ENCODE data around the gene PGGT1B.
"Not testable (repeated sequence)": the region's sequence is repeated elsewhere in the genome, so short reads cannot be mapped to it uniquely, and the experiment has no call there.

The PGGT1B gene

DNA sequence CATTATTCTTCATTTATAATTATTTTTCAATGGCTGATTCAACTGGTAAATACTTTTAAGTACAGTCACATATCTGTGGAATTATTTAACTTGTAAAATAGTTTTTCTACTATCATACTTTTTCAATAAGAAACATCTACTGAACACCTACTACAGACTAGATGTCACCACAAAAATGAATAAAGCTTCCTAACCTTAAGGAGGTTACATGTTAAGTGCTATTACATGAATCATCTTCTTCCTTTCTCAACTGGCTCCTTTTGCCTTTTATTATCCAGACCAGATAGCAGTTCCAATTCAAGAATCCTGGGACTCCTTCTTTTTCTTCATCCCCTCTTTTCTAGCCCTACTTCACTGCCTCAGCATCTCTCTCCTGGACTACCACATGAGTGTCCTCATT lies 4.7 kb downstream of the PGGT1B start:
- ChIA-PET CTCF (interaction anchor here (0.5 kb wide), 1 partner anchor 959 kb away, joined by 3 read pairs; no protein-coding TSS in a partner anchor), POLR2A (no interaction called here)
- no peak for DNase-seq (ENCODE audit: extremely low spot score)
- TF ChIP-seq ZNF384 (IDR thresholded peaks at IDR 0.05) (no peak), BHLHE40 (IDR thresholded peaks at IDR 0.05; ENCODE audit: borderline replicate concordance) (no peak), FOXK2 (IDR thresholded peaks at IDR 0.05) (no peak), FOXA1 (IDR thresholded peaks at IDR 0.05) (no peak)

DNA sequence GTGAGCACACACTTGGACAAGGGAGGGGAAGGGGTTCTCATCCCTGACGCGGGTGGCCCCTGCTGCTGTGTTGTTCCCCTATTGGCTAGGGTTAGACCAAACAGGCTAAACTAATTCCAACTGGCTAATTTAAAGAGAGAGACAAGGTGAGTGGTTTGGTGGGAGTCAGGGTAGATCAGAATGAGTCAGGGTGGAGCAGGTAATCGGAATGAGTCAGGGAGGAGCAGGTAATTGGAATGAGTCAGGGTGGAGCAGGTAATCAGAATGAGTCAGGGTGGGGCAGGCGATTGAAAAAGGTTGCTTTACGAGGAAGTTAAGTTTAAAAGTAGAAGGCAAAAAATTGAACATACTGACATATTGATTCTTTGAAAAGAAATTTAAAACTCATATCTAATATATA lies 13.3 kb downstream of the PGGT1B start:
- DNase-seq (ENCODE audit: extremely low spot score); POLR2A ChIA-PET; CTCF ChIA-PET: not testable (repeated sequence)

DNA sequence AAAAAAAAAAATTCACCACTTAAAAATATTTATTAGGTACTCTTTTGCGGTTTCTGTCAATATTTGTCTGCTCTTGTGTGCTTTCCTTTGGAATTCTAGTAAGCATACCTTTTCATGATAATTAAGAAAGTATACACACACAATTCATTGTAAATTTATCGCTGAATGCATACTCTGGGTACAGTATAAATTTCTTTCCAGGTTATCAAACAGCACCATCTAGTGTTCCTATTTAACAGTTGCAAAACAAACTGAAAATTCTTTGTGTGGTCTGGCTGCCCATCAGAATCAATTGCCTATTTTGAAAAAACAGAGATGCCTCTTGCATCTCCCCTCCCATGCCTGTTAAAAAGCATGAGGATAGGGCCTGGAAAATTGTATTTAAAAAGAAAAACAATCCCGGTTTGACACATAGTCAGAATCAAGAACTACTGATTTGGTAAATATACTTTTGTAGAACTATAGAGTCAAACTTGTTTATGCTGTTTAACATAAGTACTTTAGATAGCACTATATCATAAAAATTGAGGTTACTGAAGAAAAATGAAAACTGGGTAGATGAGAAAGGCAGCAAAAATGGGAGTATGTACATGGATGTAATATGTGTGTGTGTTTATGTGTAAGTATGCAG lies 16.2 kb downstream of the PGGT1B start:
- POLR2A ChIA-PET: no interaction called here
- TF ChIP-seq CTBP1 (IDR thresholded peaks at IDR 0.05; ENCODE audit: borderline replicate concordance): no peak
- TF ChIP-seq ZNF384 (IDR thresholded peaks at IDR 0.05): peak; percentile 81
- no peak for TF ChIP-seq LEF1 (IDR thresholded peaks at IDR 0.05; ENCODE audit: borderline replicate concordance)
- TF ChIP-seq, protein P1, sequence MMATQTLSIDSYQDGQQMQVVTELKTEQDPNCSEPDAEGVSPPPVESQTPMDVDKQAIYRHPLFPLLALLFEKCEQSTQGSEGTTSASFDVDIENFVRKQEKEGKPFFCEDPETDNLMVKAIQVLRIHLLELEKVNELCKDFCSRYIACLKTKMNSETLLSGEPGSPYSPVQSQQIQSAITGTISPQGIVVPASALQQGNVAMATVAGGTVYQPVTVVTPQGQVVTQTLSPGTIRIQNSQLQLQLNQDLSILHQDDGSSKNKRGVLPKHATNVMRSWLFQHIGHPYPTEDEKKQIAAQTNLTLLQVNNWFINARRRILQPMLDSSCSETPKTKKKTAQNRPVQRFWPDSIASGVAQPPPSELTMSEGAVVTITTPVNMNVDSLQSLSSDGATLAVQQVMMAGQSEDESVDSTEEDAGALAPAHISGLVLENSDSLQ (IDR thresholded peaks at IDR 0.05): peak; percentile 54
- no peak for TF ChIP-seq L3MBTL2 (conservative IDR thresholded peaks at IDR 0.05)
- no peak for TF ChIP-seq BHLHE40 (IDR thresholded peaks at IDR 0.05; ENCODE audit: borderline replicate concordance)
- CTCF ChIA-PET: interaction anchor here (0.6 to 1.4 kb wide), 4 partner anchors 38 to 782 kb away, joined by 3 to 8 read pairs (median 5); no protein-coding TSS in a partner anchor
- peak; percentile 38 for DNase-seq (ENCODE audit: extremely low spot score)

DNA sequence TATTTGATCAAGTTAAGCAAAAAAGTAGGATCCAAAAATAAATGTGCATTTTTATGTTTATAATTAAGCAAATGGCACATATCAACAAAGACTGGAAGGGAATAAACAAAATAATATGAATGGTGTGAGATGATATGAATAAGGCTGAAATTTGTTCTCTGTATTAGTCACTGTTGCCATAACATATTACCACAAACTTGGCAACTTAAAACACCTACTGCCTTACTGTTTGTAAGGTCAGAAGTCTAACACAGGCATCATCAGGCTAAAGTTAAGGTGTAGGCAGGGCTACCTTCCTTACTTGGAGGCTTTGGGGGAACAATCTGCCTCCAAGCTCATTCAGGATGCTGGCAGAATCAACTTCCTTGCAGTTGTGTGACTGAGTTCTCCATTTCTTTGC lies 19.3 kb downstream of the PGGT1B start:
- ChIA-PET CTCF (no interaction called here), POLR2A (no interaction called here)
- no peak for DNase-seq (ENCODE audit: extremely low spot score)

DNA sequence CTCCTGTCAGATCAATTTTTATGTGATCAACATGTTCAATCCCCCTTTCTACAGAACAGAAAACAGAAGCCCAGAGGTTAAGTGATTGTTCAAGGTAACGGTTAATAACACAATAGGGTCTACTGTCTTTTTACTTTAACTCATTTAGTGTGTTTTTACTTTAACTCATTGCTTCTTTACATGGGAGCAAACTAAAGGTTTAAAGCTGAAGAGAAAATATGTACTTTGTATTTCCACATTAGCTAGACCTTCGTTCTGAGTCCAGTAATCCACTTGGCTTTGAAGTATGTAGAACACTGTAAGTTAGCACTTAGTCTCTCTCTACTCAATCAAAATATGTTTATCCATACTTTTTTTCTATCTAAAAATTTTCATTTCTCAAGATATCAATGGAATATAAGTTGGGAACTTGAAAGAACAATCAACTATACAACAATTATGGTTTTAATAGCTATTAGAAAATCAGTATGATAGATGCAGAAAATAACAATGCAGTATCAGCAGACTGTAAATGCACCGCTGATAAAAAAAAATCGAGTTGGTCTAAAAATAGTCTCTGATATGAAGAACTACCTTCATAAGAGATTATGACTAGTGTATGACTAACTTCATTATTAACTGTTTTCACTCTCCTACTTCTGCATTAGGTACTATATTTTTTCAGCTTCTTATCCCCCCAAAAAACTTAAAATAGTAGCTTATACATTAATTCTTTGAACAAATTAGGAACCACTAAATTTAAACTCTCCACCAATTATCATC lies 20.6 kb downstream of the PGGT1B start:
- TF ChIP-seq SUZ12 (IDR thresholded peaks at IDR 0.05) (no peak), TARDBP (IDR thresholded peaks at IDR 0.05) (no peak), BHLHE40 (IDR thresholded peaks at IDR 0.05; ENCODE audit: borderline replicate concordance) (no peak), L3MBTL2 (conservative IDR thresholded peaks at IDR 0.05) (no peak), ZNF384 (IDR thresholded peaks at IDR 0.05) (no peak), CTBP1 (IDR thresholded peaks at IDR 0.05; ENCODE audit: borderline replicate concordance) (no peak), ELF4 (IDR thresholded peaks at IDR 0.05) (no peak), FOXM1 (IDR thresholded peaks at IDR 0.05; ENCODE audit: borderline replicate concordance) (no peak), HDGF (IDR thresholded peaks at IDR 0.05; ENCODE audit: borderline replicate concordance) (no peak), NFRKB (IDR thresholded peaks at IDR 0.05) (no peak), LEF1 (IDR thresholded peaks at IDR 0.05; ENCODE audit: borderline replicate concordance) (no peak), ARNT (IDR thresholded peaks at IDR 0.05) (no peak), SP1 (IDR thresholded peaks at IDR 0.05) (no peak)
- TF ChIP-seq, protein P1 (IDR thresholded peaks at IDR 0.05): no peak
- CTCF ChIA-PET: interaction anchor here (1.3 kb wide), 1 partner anchor 144 kb away, joined by 6 read pairs; no protein-coding TSS in a partner anchor
- DNase-seq (ENCODE audit: extremely low spot score): no peak
- POLR2A ChIA-PET: no interaction called here

More for the DNA sequence above, 19.3 kb downstream of the PGGT1B start:
- TF ChIP-seq CTBP1 (IDR thresholded peaks at IDR 0.05; ENCODE audit: borderline replicate concordance) (no peak), L3MBTL2 (conservative IDR thresholded peaks at IDR 0.05) (no peak), SUZ12 (IDR thresholded peaks at IDR 0.05) (no peak), HDGF (IDR thresholded peaks at IDR 0.05; ENCODE audit: borderline replicate concordance) (no peak)

DNA sequence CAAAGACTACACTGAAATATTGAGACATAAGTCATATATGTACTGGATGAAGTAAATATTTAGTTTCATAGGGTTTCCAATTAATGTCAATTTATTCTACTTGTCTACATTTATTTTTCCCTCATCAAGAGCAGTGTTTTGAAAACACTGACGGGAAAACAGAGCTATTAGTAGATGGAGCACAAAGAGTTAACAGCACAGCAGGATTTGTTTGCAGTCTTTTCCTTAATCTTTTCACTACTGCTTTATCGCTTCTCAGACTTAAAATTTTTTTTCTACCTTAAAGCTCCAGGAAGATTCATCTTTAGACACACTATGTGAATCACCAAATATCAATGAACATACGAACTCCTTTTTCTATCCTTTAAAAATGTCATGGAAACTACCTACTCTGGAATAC lies 25.6 kb downstream of the PGGT1B start:
- no peak for DNase-seq (ENCODE audit: extremely low spot score)
- POLR2A ChIA-PET: no interaction called here
- TF ChIP-seq LEF1 (IDR thresholded peaks at IDR 0.05; ENCODE audit: borderline replicate concordance): no peak
- no peak for TF ChIP-seq SUZ12 (IDR thresholded peaks at IDR 0.05)
- no peak for TF ChIP-seq ELF4 (IDR thresholded peaks at IDR 0.05)
- no peak for TF ChIP-seq TARDBP (IDR thresholded peaks at IDR 0.05)
- TF ChIP-seq L3MBTL2 (conservative IDR thresholded peaks at IDR 0.05): no peak
- TF ChIP-seq NFRKB (IDR thresholded peaks at IDR 0.05): no peak
- TF ChIP-seq BHLHE40 (IDR thresholded peaks at IDR 0.05; ENCODE audit: borderline replicate concordance): no peak
- TF ChIP-seq SP1 (IDR thresholded peaks at IDR 0.05): no peak
- TF ChIP-seq ZNF384 (IDR thresholded peaks at IDR 0.05): no peak
- TF ChIP-seq FOXA1 (IDR thresholded peaks at IDR 0.05): no peak
- no peak for TF ChIP-seq CTBP1 (IDR thresholded peaks at IDR 0.05; ENCODE audit: borderline replicate concordance)
- TF ChIP-seq HDGF (IDR thresholded peaks at IDR 0.05; ENCODE audit: borderline replicate concordance): no peak
- TF ChIP-seq FOXK2 (IDR thresholded peaks at IDR 0.05): no peak
- CTCF ChIA-PET: interaction anchor here (0.6 kb wide), 1 partner anchor 305 kb away, joined by 3 read pairs; no protein-coding TSS in a partner anchor

DNA sequence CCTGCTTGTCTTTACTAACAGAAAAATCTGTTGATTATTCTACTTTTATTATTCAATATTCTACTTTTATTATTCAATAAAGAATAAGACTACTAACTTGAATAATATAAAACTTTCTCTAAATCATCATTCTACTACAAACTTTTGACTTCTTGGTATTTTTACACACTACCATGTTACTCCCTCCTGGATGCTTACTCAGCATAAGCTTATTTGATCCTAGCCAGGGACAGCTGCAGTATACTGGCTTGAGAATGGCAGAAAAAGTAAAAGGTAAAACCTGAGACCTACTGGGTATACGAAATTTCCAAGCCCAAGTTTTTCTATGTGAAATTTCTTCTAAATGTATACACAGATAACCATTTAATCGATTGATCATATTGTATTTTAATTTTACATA lies 26.1 kb downstream of the PGGT1B start:
- DNase-seq (ENCODE audit: extremely low spot score): no peak
- ChIA-PET CTCF (no interaction called here), POLR2A (no interaction called here)
- TF ChIP-seq HDGF (IDR thresholded peaks at IDR 0.05; ENCODE audit: borderline replicate concordance): no peak
- TF ChIP-seq LEF1 (IDR thresholded peaks at IDR 0.05; ENCODE audit: borderline replicate concordance): no peak
- no peak for TF ChIP-seq L3MBTL2 (conservative IDR thresholded peaks at IDR 0.05)
- TF ChIP-seq ARNT (IDR thresholded peaks at IDR 0.05): no peak
- TF ChIP-seq ELF4 (IDR thresholded peaks at IDR 0.05): no peak
- TF ChIP-seq TARDBP (IDR thresholded peaks at IDR 0.05): no peak
- TF ChIP-seq SUZ12 (IDR thresholded peaks at IDR 0.05): no peak
- no peak for TF ChIP-seq BHLHE40 (IDR thresholded peaks at IDR 0.05; ENCODE audit: borderline replicate concordance)
- no peak for TF ChIP-seq CTBP1 (IDR thresholded peaks at IDR 0.05; ENCODE audit: borderline replicate concordance)
- TF ChIP-seq, protein P1 (IDR thresholded peaks at IDR 0.05): no peak
- no peak for TF ChIP-seq FOXA1 (IDR thresholded peaks at IDR 0.05)
- TF ChIP-seq ZNF384 (IDR thresholded peaks at IDR 0.05): no peak
- TF ChIP-seq FOXM1 (IDR thresholded peaks at IDR 0.05; ENCODE audit: borderline replicate concordance): no peak
- no peak for TF ChIP-seq SP1 (IDR thresholded peaks at IDR 0.05)
- TF ChIP-seq NFRKB (IDR thresholded peaks at IDR 0.05): no peak

All from HEK293T (cell line).